HG03457 (cell line): ENCODE data around the gene DPH6.
"Not testable (repeated sequence)": the region's sequence is repeated elsewhere in the genome, so short reads cannot be mapped to it uniquely, and the experiment has no call there.

Experiments
- ATAC-seq: cut with Tn5 transposase; IDR thresholded peaks from one replicate; pipeline ENCODE4 v1.9.1; 2021; ENCODE audit warnings: moderate number of reproducible peaks; ENCODE audit not compliant: unreplicated experiment

Gene DPH6

GRCh38 chr15:35441279-35441678, 104.7 kb downstream of the DPH6 start:
- ATAC-seq, result not testable (repeated sequence)

- ATAC-seq, result no peak
Observed at GRCh38 chr15:35440265-35440664, 105.7 kb downstream of the DPH6 start.

GRCh38 chr15:35439291-35439690, 106.7 kb downstream of the DPH6 start:
- no peak for ATAC-seq

GRCh38 chr15:35437157-35437556, 108.8 kb downstream of the DPH6 start:
- no peak for ATAC-seq

GRCh38 chr15:35436422-35436821, 109.5 kb downstream of the DPH6 start:
- no peak for ATAC-seq

- ATAC-seq, result no peak
Observed at GRCh38 chr15:35431281-35431680, 114.7 kb downstream of the DPH6 start.

GRCh38 chr15:35430301-35430700, 115.7 kb downstream of the DPH6 start:
- no peak for ATAC-seq

- no peak for ATAC-seq
Observed at GRCh38 chr15:35427496-35427895, 118.5 kb downstream of the DPH6 start.

GRCh38 chr15:35427091-35427490, 118.9 kb downstream of the DPH6 start:
- no peak for ATAC-seq

- no peak for ATAC-seq
Observed at GRCh38 chr15:35410775-35411174, 135.2 kb downstream of the DPH6 start.

- ATAC-seq, result no peak
Observed at GRCh38 chr15:35399901-35400300, 146.1 kb downstream of the DPH6 start.

GRCh38 chr15:35397027-35397426, 148.9 kb downstream of the DPH6 start:
- no peak for ATAC-seq

GRCh38 chr15:35394416-35394815, 151.5 kb downstream of the DPH6 start:
- no peak for ATAC-seq

GRCh38 chr15:35393398-35393797, 152.6 kb downstream of the DPH6 start:
- no peak for ATAC-seq

GRCh38 chr15:35391408-35391984, 154.5 kb downstream of the DPH6 start:
- not testable (repeated sequence) for ATAC-seq

- ATAC-seq, result no peak
Observed at GRCh38 chr15:35383506-35383905, 162.5 kb downstream of the DPH6 start.

GRCh38 chr15:35381328-35381727, 164.6 kb downstream of the DPH6 start:
- ATAC-seq, result no peak

- ATAC-seq, result no peak
Observed at GRCh38 chr15:35379972-35380371, 166.0 kb downstream of the DPH6 start.

GRCh38 chr15:35378454-35378853, 167.5 kb downstream of the DPH6 start:
- not testable (repeated sequence) for ATAC-seq

- ATAC-seq, result no peak
Observed at GRCh38 chr15:35376707-35377106, 169.3 kb downstream of the DPH6 start.

- ATAC-seq, result no peak
Observed at GRCh38 chr15:35374661-35375060, 171.3 kb downstream of the DPH6 start.

GRCh38 chr15:35362195-35362829, 183.7 kb downstream of the DPH6 start:
- ATAC-seq, result no peak

GRCh38 chr15:35358824-35359223, 187.1 kb downstream of the DPH6 start:
- no peak for ATAC-seq
